ENCODE results near the gene RPS6KB1.

RPS6KB1 gene

GRCh38 chr17:59856859-59857794, 35.8 kb upstream of the RPS6KB1 start:
- no peaks in the 10 kb centered on the region for H4K20me1 ChIP-seq (ENCODE audit: control insufficient read depth, insufficient read depth, low read depth, low read length)
- H3K9me2 ChIP-seq (replicated peaks; ENCODE audit: control insufficient read depth, low read length): no peaks in the 10 kb centered on the region
- H3K4me3 ChIP-seq (ENCODE audit: low read length): no peak overlapping the region
- H3K79me2 ChIP-seq (ENCODE audit: control insufficient read depth, low read length): peaks cover 18% of the 10 kb centered on the region; the same call in 1 of the 2 replicates
- no peak overlapping the region for H3K4me2 ChIP-seq (ENCODE audit: low read length)
- H3K27ac ChIP-seq (ENCODE audit: low read depth, low read length): no peak overlapping the region
- peaks cover 18% of the 10 kb centered on the region for H3K4me1 ChIP-seq (ENCODE audit: control insufficient read depth, low read length)
- H3K36me3 ChIP-seq (ENCODE audit: control insufficient read depth, low read length): 0 out of 2 replicates have a peak, but pooled peaks cover 2% of the 10 kb centered on the region
- peaks cover 7% of the 10 kb centered on the region for H3F3A ChIP-seq (ENCODE audit: control insufficient read depth, insufficient read depth)
- no peaks in the 10 kb centered on the region for H3K27me3 ChIP-seq (ENCODE audit: control insufficient read depth, low read length)
- no peak for TF ChIP-seq EZH2phosphoT487 (IDR thresholded peaks at IDR 0.05; ENCODE audit: borderline replicate concordance, low read length)
- TF ChIP-seq, protein P1, sequence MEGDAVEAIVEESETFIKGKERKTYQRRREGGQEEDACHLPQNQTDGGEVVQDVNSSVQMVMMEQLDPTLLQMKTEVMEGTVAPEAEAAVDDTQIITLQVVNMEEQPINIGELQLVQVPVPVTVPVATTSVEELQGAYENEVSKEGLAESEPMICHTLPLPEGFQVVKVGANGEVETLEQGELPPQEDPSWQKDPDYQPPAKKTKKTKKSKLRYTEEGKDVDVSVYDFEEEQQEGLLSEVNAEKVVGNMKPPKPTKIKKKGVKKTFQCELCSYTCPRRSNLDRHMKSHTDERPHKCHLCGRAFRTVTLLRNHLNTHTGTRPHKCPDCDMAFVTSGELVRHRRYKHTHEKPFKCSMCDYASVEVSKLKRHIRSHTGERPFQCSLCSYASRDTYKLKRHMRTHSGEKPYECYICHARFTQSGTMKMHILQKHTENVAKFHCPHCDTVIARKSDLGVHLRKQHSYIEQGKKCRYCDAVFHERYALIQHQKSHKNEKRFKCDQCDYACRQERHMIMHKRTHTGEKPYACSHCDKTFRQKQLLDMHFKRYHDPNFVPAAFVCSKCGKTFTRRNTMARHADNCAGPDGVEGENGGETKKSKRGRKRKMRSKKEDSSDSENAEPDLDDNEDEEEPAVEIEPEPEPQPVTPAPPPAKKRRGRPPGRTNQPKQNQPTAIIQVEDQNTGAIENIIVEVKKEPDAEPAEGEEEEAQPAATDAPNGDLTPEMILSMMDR (IDR thresholded peaks at IDR 0.05; ENCODE audit: low read depth, low read length, poor library complexity, severe bottlenecking): no peak
- H3K9me3 ChIP-seq (ENCODE audit: control insufficient read depth, insufficient read depth, low read length): no peaks in the 10 kb centered on the region

GRCh38 chr17:59858167-59858816, 34.6 kb upstream of the RPS6KB1 start:
- Histone ChIP-seq H3K9me3 (ENCODE audit: control insufficient read depth, insufficient read depth, low read length) (no peaks in the 10 kb centered on the region), H3K4me2 (ENCODE audit: low read length) (no peak overlapping the region), H3K9me2 (replicated peaks; ENCODE audit: control insufficient read depth, low read length) (no peaks in the 10 kb centered on the region), H3K4me1 (ENCODE audit: control insufficient read depth, low read length) (peaks cover 8% of the 10 kb centered on the region), H3K36me3 (ENCODE audit: control insufficient read depth, low read length) (peaks cover 5% of the 10 kb centered on the region), H3K27ac (ENCODE audit: low read depth, low read length) (no peak overlapping the region), H3K79me2 (ENCODE audit: control insufficient read depth, low read length) (peaks cover 15% of the 10 kb centered on the region; the same call in 1 of the 2 replicates), H3K27me3 (ENCODE audit: control insufficient read depth, low read length) (no peaks in the 10 kb centered on the region), H4K20me1 (ENCODE audit: control insufficient read depth, insufficient read depth, low read depth, low read length) (no peaks in the 10 kb centered on the region), H3F3A (ENCODE audit: control insufficient read depth, insufficient read depth) (peaks cover 6% of the 10 kb centered on the region), H3K4me3 (ENCODE audit: low read length) (no peak overlapping the region)
- TF ChIP-seq, protein P1 (IDR thresholded peaks at IDR 0.05; ENCODE audit: low read depth, low read length, poor library complexity, severe bottlenecking): no peak
- TF ChIP-seq EZH2phosphoT487 (IDR thresholded peaks at IDR 0.05; ENCODE audit: borderline replicate concordance, low read length): no peak

- no peaks in the 10 kb centered on the region for H3K9me2 ChIP-seq (replicated peaks; ENCODE audit: control insufficient read depth, low read length)
- no peaks in the 10 kb centered on the region for H4K20me1 ChIP-seq (ENCODE audit: control insufficient read depth, insufficient read depth, low read depth, low read length)
- H3K4me2 ChIP-seq (ENCODE audit: low read length): no peak overlapping the region
- peaks cover 6% of the 10 kb centered on the region for H3F3A ChIP-seq (ENCODE audit: control insufficient read depth, insufficient read depth)
- peaks cover 2% of the 10 kb centered on the region for H3K4me1 ChIP-seq (ENCODE audit: control insufficient read depth, low read length)
- H3K27ac ChIP-seq (ENCODE audit: low read depth, low read length): no peak overlapping the region
- no peaks in the 10 kb centered on the region for H3K9me3 ChIP-seq (ENCODE audit: control insufficient read depth, insufficient read depth, low read length)
- peaks cover 9% of the 10 kb centered on the region; the same call in 1 of the 2 replicates for H3K79me2 ChIP-seq (ENCODE audit: control insufficient read depth, low read length)
- peaks cover 5% of the 10 kb centered on the region for H3K36me3 ChIP-seq (ENCODE audit: control insufficient read depth, low read length)
- H3K4me3 ChIP-seq (ENCODE audit: low read length): no peak overlapping the region
- TF ChIP-seq, protein P1 (IDR thresholded peaks at IDR 0.05; ENCODE audit: low read depth, low read length, poor library complexity, severe bottlenecking): no peak
- TF ChIP-seq EZH2phosphoT487 (IDR thresholded peaks at IDR 0.05; ENCODE audit: borderline replicate concordance, low read length): no peak
- H3K27me3 ChIP-seq (ENCODE audit: control insufficient read depth, low read length): no peaks in the 10 kb centered on the region
These were observed 34.0 kb upstream of the RPS6KB1 start for GRCh38 chr17:59858932-59859331.

Data from DOHH2 (cell line).